Skeletal muscle tissue (tissue), 4 donors: ENCODE results near the gene KRTAP5-8. TPM values are rescaled to one million over a fixed set of nuclear protein-coding genes. Genes with fewer than 3 reads are reported as not detected.
"Not testable (repeated sequence)": the region's sequence is repeated elsewhere in the genome, so short reads cannot be mapped to it uniquely, and the experiment has no call there.

ENCODE experiments used
- H3K27ac ChIP-seq: one replicate; pipeline ENCODE4 v1.7.0; 2013; ENCODE audit warnings: mild to moderate bottlenecking, low read depth, low read length, inconsistent platforms
- H3K27me3 ChIP-seq, 3 donors: one replicate each; pipeline ENCODE4 v1.7.0; 2013; ENCODE audit warnings: low read length in 3 of 3; ENCODE audit not compliant: control insufficient read depth in 3 of 3, insufficient read depth in 3 of 3
- H3K36me3 ChIP-seq, 3 donors: one replicate each; pipeline ENCODE4 v1.7.0; 2013; ENCODE audit warnings: low read length in 3 of 3; ENCODE audit not compliant: control insufficient read depth in 3 of 3, insufficient read depth in 3 of 3
- H3K4me1 ChIP-seq, 3 donors: one replicate each; pipeline ENCODE4 v1.7.0; 2013; ENCODE audit warnings: low read length in 3 of 3, mild to moderate bottlenecking in 3 of 3; ENCODE audit not compliant: control insufficient read depth in 3 of 3, insufficient read depth in 3 of 3
- H3K4me3 ChIP-seq, 3 donors: one replicate each; pipeline ENCODE4 v1.7.0; 2013; ENCODE audit warnings: low read length in 3 of 3
- H3K9ac ChIP-seq, 3 donors: one replicate each; pipeline ENCODE4 v1.7.0; 2013; ENCODE audit warnings: low read length in 3 of 3, mild to moderate bottlenecking in 3 of 3, moderate library complexity in 2 of 3, low read depth in 1 of 3
- H3K9me3 ChIP-seq, 3 donors: one replicate each; pipeline ENCODE4 v1.7.0; 2013; ENCODE audit warnings: low read length in 3 of 3; ENCODE audit not compliant: control insufficient read depth in 3 of 3
- total RNA-seq: library from RNA; depleted of rRNA; stranded (reverse); fragments of >200 nt; gene quantifications from one replicate; pipeline ENCODE4 v1.2.3, GENCODE V29; 2014
- donor health status: Osteomylitis.

Gene KRTAP5-8, protein sequence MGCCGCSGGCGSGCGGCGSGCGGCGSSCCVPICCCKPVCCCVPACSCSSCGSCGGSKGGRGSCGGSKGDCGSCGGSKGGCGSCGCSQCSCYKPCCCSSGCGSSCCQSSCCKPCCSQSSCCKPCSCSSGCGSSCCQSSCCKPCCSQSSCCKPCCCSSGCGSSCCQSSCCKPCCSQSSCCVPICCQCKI
- total RNA-seq, result not detected

DNA sequence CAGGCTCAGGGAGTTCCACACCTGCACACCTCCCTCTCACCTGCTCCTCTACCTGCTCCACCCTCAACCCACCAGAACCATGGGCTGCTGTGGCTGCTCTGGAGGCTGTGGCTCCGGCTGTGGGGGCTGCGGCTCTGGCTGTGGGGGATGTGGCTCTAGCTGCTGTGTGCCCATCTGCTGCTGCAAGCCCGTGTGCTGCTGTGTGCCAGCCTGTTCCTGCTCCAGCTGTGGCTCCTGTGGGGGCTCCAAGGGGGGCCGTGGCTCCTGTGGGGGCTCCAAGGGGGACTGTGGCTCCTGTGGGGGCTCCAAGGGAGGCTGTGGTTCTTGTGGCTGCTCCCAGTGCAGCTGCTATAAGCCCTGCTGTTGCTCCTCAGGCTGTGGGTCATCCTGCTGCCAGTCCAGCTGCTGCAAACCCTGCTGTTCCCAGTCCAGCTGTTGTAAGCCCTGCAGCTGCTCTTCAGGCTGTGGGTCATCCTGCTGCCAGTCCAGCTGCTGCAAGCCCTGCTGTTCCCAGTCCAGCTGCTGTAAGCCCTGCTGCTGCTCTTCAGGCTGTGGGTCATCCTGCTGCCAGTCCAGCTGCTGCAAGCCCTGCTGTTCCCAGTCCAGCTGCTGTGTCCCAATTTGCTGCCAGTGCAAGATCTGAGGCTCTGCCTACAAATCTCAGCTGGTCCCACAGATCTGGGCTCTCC lies at the start of gene KRTAP5-8:
KRTAP5-8 (plus strand) TSS at position 49 of the 689 bp plus-strand sequence; CDS start at position 80, 31 bp downstream.
- H3K4me3 ChIP-seq, H3K4me1 ChIP-seq, H3K9me3 ChIP-seq, H3K27me3 ChIP-seq, H3K9ac ChIP-seq, H3K27ac ChIP-seq, H3K36me3 ChIP-seq: not testable (repeated sequence)

DNA sequence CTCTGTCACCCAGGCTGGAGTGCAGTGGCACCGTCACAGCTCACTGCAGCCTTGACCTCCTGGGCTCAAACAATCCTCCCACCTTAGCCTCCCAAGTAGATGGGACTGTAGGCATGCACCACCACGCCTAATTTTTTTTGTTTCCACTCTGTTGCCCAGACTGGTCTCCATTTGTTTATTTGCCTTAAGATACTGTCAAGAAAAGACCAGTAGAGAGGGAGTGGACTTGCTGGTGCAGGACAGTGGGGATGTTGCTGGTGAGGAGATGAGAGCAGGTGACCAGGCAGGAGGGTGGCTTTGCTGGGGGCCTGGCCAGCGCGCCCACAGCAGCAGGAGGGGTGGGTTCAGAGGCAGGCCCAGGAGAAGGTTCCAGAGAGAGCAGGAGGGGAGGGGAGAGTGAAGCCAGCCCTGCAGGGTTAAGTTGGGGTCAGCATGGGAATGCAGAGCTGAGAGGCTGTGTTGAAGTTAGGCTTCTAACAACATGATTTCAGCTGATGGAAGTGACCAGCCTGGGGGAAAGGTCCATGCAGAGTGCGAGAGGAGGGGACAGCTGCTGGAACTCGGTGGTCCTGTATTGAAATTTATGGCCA lies 49.0 kb upstream of the KRTAP5-8 start:
- Histone ChIP-seq H3K4me3 (no peak overlapping the region), H3K4me1 (no peaks in the 10 kb centered on the region), H3K27me3 (no peaks in the 10 kb centered on the region), H3K36me3 (peaks cover 30 to 41% (median 41%) of the 10 kb centered on the region in 3 donors), H3K9ac (no peak overlapping the region), H3K27ac (no peak overlapping the region), H3K9me3 (no peaks in the 10 kb centered on the region)

DNA sequence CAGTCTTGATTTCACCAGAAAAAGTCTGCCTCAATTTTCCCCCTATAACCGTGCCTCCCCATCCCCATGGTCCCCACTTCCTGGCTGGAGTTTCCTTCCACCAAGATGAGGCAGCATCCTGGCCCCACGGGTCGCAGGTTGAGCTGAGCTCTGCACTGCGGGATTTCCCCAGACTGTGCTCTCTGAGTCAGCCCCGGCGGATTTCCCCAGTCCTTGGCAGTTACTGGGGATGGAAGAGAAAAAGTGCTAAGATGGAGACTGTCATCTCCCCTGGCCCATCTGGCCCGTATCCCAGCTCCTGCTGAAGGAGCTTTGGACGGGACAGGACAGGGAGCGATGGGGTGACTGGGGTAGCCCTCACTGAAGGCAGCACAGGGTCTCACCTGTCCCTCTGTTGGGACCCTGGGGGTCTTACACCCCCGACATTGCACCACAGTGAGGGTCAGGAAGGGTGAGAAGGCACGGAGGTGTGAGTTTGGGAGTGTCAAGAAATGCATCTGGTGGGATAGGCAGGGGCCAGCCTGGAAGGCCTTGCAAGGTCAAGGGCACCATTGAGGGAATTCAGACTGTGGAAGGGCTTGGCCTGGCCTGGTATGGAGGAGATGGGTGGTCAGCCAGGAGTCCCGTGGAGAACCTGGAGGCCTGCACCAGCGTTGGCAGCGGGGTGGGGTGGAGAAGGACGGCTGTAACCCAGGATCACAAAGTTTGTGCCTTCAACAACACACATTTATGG lies 48.3 kb upstream of the KRTAP5-8 start:
- Histone ChIP-seq H3K36me3 (peaks cover 28 to 40% (median 38%) of the 10 kb centered on the region in 3 donors), H3K4me1 (no peaks in the 10 kb centered on the region), H3K9me3 (no peaks in the 10 kb centered on the region), H3K27me3 (no peaks in the 10 kb centered on the region), H3K4me3 (no peak overlapping the region), H3K9ac (peak overlapping the region in 1 of 3 donors; percentile 16), H3K27ac (no peak overlapping the region)

DNA sequence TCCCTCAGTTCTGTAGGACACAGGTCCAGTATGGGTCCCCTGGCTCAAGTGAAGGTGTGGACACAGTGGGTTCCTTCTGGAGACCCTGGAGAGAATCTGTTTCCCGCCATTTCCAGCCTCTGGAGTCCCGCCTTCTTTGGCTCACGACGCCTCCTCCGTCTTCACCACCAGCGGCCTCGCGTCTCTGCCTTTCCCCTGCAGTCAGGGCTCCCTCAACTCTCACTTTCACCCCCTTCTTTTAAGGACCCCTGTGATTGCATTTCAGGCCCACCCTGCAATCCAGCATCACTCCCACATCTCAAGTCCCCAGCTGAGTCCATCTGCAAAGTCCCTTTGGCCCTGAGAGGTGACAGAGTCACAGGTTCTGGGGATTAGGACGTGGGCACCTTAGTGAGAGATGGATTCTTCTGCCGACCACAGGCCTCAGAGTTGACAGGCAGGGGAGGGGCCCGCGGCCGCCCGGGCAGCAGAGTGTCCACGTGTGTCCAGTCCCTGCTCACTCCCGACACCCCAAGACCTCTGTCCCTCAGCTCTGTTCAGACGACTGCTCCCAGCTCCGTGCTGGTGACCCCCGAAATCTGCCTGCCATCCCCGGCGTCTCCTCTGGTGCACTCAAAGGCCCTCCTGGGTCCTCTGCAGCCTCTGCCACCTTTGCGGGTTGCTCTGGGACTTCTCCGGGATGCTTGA lies 47.6 kb upstream of the KRTAP5-8 start:
- H3K4me3 ChIP-seq, result no peak overlapping the region
- no peaks in the 10 kb centered on the region for H3K4me1 ChIP-seq
- H3K27me3 ChIP-seq, result no peaks in the 10 kb centered on the region
- H3K9me3 ChIP-seq, result no peaks in the 10 kb centered on the region
- no peak overlapping the region for H3K9ac ChIP-seq
- peaks cover 23 to 34% (median 33%) of the 10 kb centered on the region in 3 donors for H3K36me3 ChIP-seq
- no peak overlapping the region for H3K27ac ChIP-seq

DNA sequence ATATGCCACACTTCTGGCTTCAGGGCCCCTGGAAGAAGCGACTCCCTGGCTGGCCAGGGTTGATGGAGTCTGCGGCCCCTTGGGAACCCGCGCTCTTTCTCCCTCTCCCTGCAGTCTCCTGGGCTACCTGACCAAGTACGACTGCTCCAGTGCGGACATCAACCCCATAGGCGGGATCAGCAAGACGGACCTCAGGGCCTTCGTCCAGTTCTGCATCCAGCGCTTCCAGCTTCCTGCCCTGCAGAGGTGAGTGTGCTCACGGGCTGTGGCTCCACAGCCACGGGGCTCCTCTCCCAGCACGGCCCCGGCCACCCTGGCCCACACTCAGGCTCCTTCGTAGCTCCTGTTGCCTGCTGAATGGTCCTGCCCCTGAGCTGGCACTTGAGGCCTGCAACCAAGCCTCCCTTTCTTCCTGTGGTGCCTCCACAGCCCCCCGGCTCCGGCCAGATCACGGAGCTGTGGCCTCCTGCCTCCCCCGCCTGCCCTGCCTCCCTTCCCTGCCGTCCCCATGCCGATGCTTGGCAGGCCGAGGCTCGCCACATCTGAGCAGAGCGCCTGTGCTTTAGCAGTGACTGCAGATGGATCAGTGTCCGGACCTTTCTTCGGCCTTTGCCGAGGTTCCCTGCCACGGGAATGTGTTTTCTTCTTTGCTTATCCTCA lies 47.0 kb upstream of the KRTAP5-8 start:
- Histone ChIP-seq H3K27ac (no peak overlapping the region), H3K4me1 (no peaks in the 10 kb centered on the region), H3K27me3 (no peaks in the 10 kb centered on the region), H3K4me3 (no peak overlapping the region), H3K9me3 (no peaks in the 10 kb centered on the region), H3K36me3 (peaks cover 23 to 35% (median 34%) of the 10 kb centered on the region in 3 donors), H3K9ac (no peak overlapping the region)

DNA sequence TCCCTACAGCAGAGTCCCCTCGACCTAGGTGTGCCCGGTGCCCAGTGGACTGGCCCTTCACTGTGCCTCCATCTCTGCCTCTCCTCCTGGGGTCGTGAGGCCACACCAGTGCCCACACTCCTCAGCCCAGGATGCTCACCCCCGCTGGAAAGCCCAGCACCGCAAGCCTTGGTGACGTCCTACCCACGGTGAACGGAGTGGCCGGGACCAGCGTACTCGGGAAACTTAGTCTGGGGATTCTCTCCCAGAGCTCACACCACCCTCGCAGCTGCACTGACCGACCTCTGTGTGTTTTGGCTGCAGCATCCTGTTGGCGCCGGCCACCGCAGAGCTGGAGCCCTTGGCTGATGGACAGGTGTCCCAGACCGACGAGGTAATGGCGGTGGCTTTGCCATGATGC lies 46.3 kb upstream of the KRTAP5-8 start:
- H3K27me3 ChIP-seq, result no peaks in the 10 kb centered on the region
- no peak overlapping the region for H3K9ac ChIP-seq
- peaks cover 0 to 2% (median 0%) of the 10 kb centered on the region in 3 donors for H3K9me3 ChIP-seq
- no peak overlapping the region for H3K4me3 ChIP-seq
- H3K27ac ChIP-seq, result no peak overlapping the region
- no peaks in the 10 kb centered on the region for H3K4me1 ChIP-seq
- peaks cover 27 to 35% (median 35%) of the 10 kb centered on the region in 3 donors for H3K36me3 ChIP-seq

DNA sequence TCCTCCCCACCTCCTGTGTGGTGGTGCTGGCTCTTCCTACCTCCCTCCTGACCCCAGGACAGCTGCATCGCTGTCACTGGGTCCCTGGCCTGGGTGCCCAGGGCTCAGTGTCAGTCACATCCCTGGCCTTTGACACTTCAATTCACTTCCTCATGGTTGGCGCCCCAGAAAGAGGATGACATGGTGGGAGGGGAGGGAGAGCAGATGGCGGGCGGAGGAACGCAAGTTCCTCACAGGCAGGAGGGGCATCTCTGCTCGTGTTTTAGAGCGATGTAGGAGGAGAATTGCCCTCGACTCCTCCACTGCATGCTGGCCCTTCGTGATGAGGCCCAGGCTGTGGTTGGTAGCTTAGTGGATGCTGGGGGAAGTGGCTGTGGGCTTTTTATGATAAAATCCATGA lies 45.9 kb upstream of the KRTAP5-8 start:
- peaks cover 30 to 39% (median 36%) of the 10 kb centered on the region in 3 donors for H3K36me3 ChIP-seq
- H3K4me3 ChIP-seq, result no peak overlapping the region

DNA sequence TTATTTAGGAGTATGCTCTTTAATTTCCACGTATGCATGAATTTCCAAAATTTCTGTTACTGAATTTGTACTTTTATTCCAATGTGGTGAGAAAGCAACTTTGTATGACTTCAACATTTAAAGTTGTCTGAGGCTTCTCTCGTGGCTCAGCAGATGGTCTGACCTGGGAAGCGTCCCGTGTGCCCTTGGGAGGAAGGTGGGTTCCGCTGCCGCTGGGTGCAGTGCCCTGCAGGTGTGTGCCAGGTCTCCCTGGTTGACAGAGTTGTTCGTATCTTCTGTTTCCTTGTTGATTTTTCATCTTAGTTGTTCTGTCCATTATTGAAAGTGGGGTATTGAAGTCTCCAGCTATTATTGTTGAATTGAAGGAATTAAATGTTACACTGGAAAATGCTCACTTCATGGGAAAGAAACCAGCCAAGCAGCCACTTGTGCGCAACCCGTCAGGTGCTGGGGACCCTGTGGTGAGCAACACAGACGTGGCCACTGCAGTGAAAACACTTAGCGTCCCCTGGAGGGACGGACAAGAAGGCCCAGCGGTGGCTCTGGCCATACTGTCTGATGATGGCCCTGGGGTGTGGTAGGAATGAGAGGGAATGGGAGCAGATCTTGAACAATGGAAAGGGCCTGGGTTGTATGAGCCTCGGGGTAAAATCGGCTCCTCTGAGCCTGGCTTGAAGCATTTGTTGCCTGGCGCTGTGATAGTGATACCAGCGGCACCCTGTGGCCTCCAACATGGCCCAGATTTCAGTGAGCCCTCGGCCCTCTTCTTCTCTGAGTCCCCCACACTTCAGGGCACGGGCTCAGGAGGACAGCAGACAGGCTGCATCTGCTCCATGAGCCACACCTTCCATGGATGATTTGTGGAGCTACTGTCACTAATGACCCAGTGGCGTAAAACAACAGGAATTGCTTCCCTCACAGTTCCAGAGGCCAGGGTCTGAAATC lies 42.3 kb upstream of the KRTAP5-8 start:
- no peak overlapping the region for H3K9ac ChIP-seq
- peaks cover 0 to 2% (median 0%) of the 10 kb centered on the region in 3 donors for H3K9me3 ChIP-seq
- peaks cover 43 to 54% (median 49%) of the 10 kb centered on the region in 3 donors for H3K36me3 ChIP-seq
- H3K4me3 ChIP-seq, result no peak overlapping the region
- no peak overlapping the region for H3K27ac ChIP-seq
- H3K4me1 ChIP-seq, result peaks cover 0 to 11% (median 4%) of the 10 kb centered on the region in 3 donors
- no peaks in the 10 kb centered on the region for H3K27me3 ChIP-seq

More for the DNA sequence above, 45.9 kb upstream of the KRTAP5-8 start:
- Histone ChIP-seq H3K4me1 (no peaks in the 10 kb centered on the region), H3K9ac (no peak overlapping the region), H3K9me3 (peaks cover 0 to 2% (median 0%) of the 10 kb centered on the region in 3 donors), H3K27me3 (no peaks in the 10 kb centered on the region), H3K27ac (no peak overlapping the region)
